HepG2 (cell line): ENCODE data around the gene VEPH1. TPM values are rescaled to one million over a fixed set of nuclear protein-coding genes. Genes with fewer than 3 reads are reported as not detected.

ENCODE experiments used
- ATAC-seq: fragments of 200-7000 bp; cut with Tn5 transposase; 3 replicates; pipeline ENCODE4 v1.9.1; 2020; ENCODE audit warnings: mild to moderate bottlenecking, moderate library complexity
- BruUV-seq: library from RNA; stranded (reverse); fragments of 400-500 nt; replicated peaks from 2 replicates; lab custom pipeline; 2021; lab: Mats Ljungman, UMichigan
- CTCF ChIA-PET: fragments of 300-600 bp; formaldehyde crosslinking; extraction: SDS; loops from one replicate; lab custom pipeline; 2021; ENCODE audit warnings: low total read pairs, inconsistent platforms, low intra/inter-chr PET ratio; lab: Yijun Ruan, JAX
- POLR2A ChIA-PET: fragments of 350-600 bp; sonication (Branson Sonifier 250); formaldehyde crosslinking; loops from one replicate; lab custom pipeline; 2020; ENCODE audit warnings: antibody characterized with exemption, inconsistent platforms; lab: Yijun Ruan, JAX
- DNase-seq: peaks from one replicate; pipeline ENCODE4 v3.0.0-alpha.2; 2015; ENCODE audit warnings: low spot score
- FAIRE-seq: peaks from 3 replicates; lab custom pipeline; 2011; peaks lifted over from hg19 to GRCh38; lab: Jason Lieb, UNC
- H2AFZ ChIP-seq: one replicate; pipeline ENCODE4 v1.6.1; 2011; ENCODE audit warnings: low read length, inconsistent platforms
- H3K27ac ChIP-seq: fragments of 300-600 bp; 3 replicates; pipeline ENCODE4 v1.8.0; 2011; ENCODE audit warnings: mixed run types, mild to moderate bottlenecking, mixed read lengths, low read length, inconsistent platforms; ENCODE audit not compliant: insufficient read depth; ENCODE audit errors: extremely low read length
- H3K27me3 ChIP-seq, 2 experiments: fragments of 200-600 bp in 1 of 2; 2 replicates in 1 of 2; 3 replicates in 1 of 2; pipeline versions ENCODE4 v1.6.0 to v1.8.0; 2011; ENCODE audit warnings: low read length in 2 of 2, mild to moderate bottlenecking in 2 of 2, moderate library complexity in 2 of 2, inconsistent platforms in 1 of 2; ENCODE audit not compliant: insufficient read depth in 2 of 2, control insufficient read depth in 1 of 2
- H3K36me3 ChIP-seq, 2 experiments: fragments of 200-600 bp in 1 of 2; replicated peaks in 1 of 2; 2 replicates in 1 of 2; 3 replicates in 1 of 2; pipeline versions ENCODE4 v1.5.1 to v1.8.0; 2011; ENCODE audit warnings: low read length in 2 of 2, inconsistent platforms in 1 of 2; ENCODE audit not compliant: insufficient read depth in 2 of 2, control insufficient read depth in 1 of 2
- H3K4me1 ChIP-seq: 2 replicates; pipeline ENCODE4 v1.5.1; 2012; ENCODE audit warnings: low read length, inconsistent platforms; ENCODE audit not compliant: insufficient read depth
- H3K4me2 ChIP-seq: 2 replicates; pipeline ENCODE4 v1.6.0; 2011; ENCODE audit warnings: low read depth, low read length, inconsistent platforms
- H3K4me3 ChIP-seq, 3 experiments: fragments of 200-600 bp in 1 of 3; sonication (generic), shearing (Covaris generic) in 1 of 3; replicated peaks in 1 of 3; 2 replicates each; pipeline ENCODE4 v1.5.1; 2011 to 2016; ENCODE audit warnings: low read length in 3 of 3, inconsistent platforms in 2 of 3, low read depth in 2 of 3, mild to moderate bottlenecking in 2 of 3, control low read depth in 1 of 3, mixed read lengths in 1 of 3; ENCODE audit not compliant: insufficient read depth in 1 of 3
- H3K79me2 ChIP-seq: one replicate; pipeline ENCODE4 v1.6.1; 2011; ENCODE audit warnings: low read length, inconsistent platforms; ENCODE audit not compliant: insufficient read depth
- H3K9ac ChIP-seq: 2 replicates; pipeline ENCODE4 v1.6.0; 2011; ENCODE audit warnings: mild to moderate bottlenecking, low read depth, low read length, inconsistent platforms; ENCODE audit not compliant: insufficient read depth
- H3K9me3 ChIP-seq: 2 replicates; pipeline ENCODE4 v1.5.1; 2012; ENCODE audit warnings: mild to moderate bottlenecking, low read length
- H4K20me1 ChIP-seq: 2 replicates; pipeline ENCODE4 v1.6.0; 2011; ENCODE audit warnings: inconsistent platforms, mild to moderate bottlenecking, low read length, moderate library complexity; ENCODE audit not compliant: insufficient read depth
- FIP1L1 ChIP-seq: fragments of 200-400 bp; formaldehyde crosslinking; IDR thresholded peaks from 2 replicates; pipeline ENCODE4 v1.6.1; 2018; ENCODE audit warnings: low read depth, mild to moderate bottlenecking, low read length, moderate library complexity, borderline replicate concordance; ENCODE audit not compliant: insufficient read depth
- FOXO1 ChIP-seq: sonication (generic); formaldehyde crosslinking; IDR thresholded peaks from 2 replicates; pipeline ENCODE4 v1.4.0; 2020; ENCODE audit warnings: missing genetic modification reagents
- GMEB2 ChIP-seq: IDR thresholded peaks from 2 replicates; pipeline ENCODE4 v1.6.1; 2016; ENCODE audit warnings: missing biosample characterization, missing genetic modification reagents, low read depth
- RBFOX2 ChIP-seq: fragments of 200-400 bp; formaldehyde crosslinking; IDR thresholded peaks from 2 replicates; pipeline ENCODE4 v1.6.1; 2017; ENCODE audit warnings: low read depth, mild to moderate bottlenecking, low read length
- TFDP1 ChIP-seq: IDR thresholded peaks from 2 replicates; pipeline ENCODE4 v1.6.1; 2016; ENCODE audit warnings: missing compliant biosample characterization, missing genetic modification reagents, borderline replicate concordance
- ZNF577 ChIP-seq: sonication (generic); formaldehyde crosslinking; IDR thresholded peaks from 2 replicates; pipeline ENCODE4 v1.4.0; 2020; ENCODE audit warnings: mild to moderate bottlenecking, low read depth, missing genetic modification reagents, borderline replicate concordance
- ZNF780A ChIP-seq: sonication (generic); formaldehyde crosslinking; IDR thresholded peaks from 2 replicates; pipeline ENCODE4 v1.8.0; 2022; ENCODE audit warnings: mild to moderate bottlenecking, missing genetic modification reagents, moderate library complexity
- ZNF790 ChIP-seq: sonication (generic); formaldehyde crosslinking; IDR thresholded peaks from 2 replicates; pipeline ENCODE4 v1.8.0; 2022; ENCODE audit warnings: missing genetic modification reagents, mild to moderate bottlenecking, borderline replicate concordance
- WGBS: methylation state at CpG from one replicate; pipeline ENCODE4 v1.1.6; 2017; ENCODE audit warnings: low lambda C conversion rate; 5-methylcytosine and 5-hydroxymethylcytosine counted together
- in situ Hi-C: cut with HindIII; loops from 2 replicates; pipeline ENCODE4 v1.10.0; 2017; ENCODE audit warnings: low pct_unique_long_range_greater_than_20kb; ENCODE audit not compliant: extremely low pct_ligation_motif_present
- intact Hi-C: fragments of 100-400 bp; cut with micrococcal nuclease; formaldehyde crosslinking; loops from one replicate; pipeline ENCODE4 v1.10.0; 2022; ENCODE audit not compliant: unreplicated experiment
- polyA plus RNA-seq, 8 experiments: library from polyadenylated mRNA; depleted of rRNA in 3 of 8; stranded (reverse) in 7 of 8; unstranded in 1 of 8; fragments of >200 nt; fragmentation: Illumina TruSeq in 4 of 8; extraction: Trizol in 4 of 8; gene quantifications; 2 replicates each; pipeline versions ENCODE4 v1.2.1 to v1.2.3, GENCODE V29; 2011 to 2016; ENCODE audit warnings: low read depth in 4 of 8, missing spikeins in 1 of 8, mixed read lengths in 1 of 8; ENCODE audit not compliant: insufficient read depth in 1 of 8
- total RNA-seq, 5 experiments: library from RNA; depleted of rRNA; stranded (reverse); fragments of >200 nt; fragmentation: Illumina TruSeq; extraction: Trizol; gene quantifications; 2 replicates each; pipeline ENCODE4 v1.2.3, GENCODE V29; 2016; ENCODE audit warnings: low read depth in 1 of 5
- TF ChIP-seq, protein P1 (sequence below): sonication (generic); formaldehyde crosslinking; IDR thresholded peaks from 2 replicates; pipeline ENCODE4 v1.5.1; 2020; ENCODE audit warnings: missing genetic modification reagents, mild to moderate bottlenecking, borderline replicate concordance
- TF ChIP-seq, protein P2 (sequence below): sonication (generic); formaldehyde crosslinking; IDR thresholded peaks from 2 replicates; pipeline ENCODE4 v1.8.0; 2022; ENCODE audit warnings: mild to moderate bottlenecking, missing genetic modification reagents, borderline replicate concordance

Gene VEPH1
- total and polyA plus RNA-seq, 2 of the 13 experiments (the other 11 are each of a cell fraction or from before 2014, with no cell fraction given) = not detected

DNA sequence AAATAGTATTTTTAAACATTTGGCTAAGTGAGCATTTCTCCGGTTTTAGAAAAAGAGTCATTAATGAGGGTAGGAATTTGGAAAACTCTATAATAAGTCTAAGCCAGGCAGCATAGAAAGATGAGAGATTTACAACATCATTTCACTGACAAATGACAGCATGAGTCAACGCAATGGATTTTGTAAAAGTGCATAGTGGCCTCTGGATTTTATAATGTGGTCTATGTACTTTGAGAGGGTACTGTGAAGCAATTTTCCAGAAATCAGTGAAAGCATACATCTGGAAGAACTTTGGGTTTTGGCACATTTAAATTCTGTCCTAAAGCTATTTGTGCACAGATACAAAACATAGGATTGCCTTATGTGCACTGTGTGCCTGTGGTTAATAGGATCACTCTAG is 212.4 kb downstream of the VEPH1 start:
- Histone ChIP-seq H3K4me3 (no peak overlapping the region), H2AFZ (no peak overlapping the region), H3K79me2 (no peaks in the 10 kb centered on the region), H3K27me3 (no peaks in the 10 kb centered on the region), H3K4me2 (no peak overlapping the region), H4K20me1 (no peaks in the 10 kb centered on the region), H3K27ac (no peak overlapping the region), H3K9ac (no peak overlapping the region), H3K36me3 (no peaks in the 10 kb centered on the region), H3K9me3 (no peaks in the 10 kb centered on the region), H3K4me1 (no peaks in the 10 kb centered on the region)
- ChIA-PET CTCF (no interaction called here), POLR2A (no interaction called here)
- TF ChIP-seq, protein P1, sequence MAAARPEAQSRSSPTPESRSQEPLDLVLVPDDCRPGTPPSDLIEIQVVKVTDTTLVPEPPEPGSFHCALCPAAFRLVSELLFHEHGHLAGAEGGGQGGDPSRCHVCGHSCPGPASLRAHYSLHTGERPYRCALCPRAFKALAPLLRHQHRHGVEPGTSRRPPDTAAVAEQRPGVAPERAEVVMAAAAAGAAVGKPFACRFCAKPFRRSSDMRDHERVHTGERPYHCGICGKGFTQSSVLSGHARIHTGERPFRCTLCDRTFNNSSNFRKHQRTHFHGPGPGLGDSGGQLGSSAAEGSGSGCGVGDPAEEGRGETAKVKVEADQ (CRISPR knock-in tag) = no peak
- TF ChIP-seq ZNF790 (no peak), ZNF780A (CRISPR knock-in tag) (no peak), FOXO1 (CRISPR knock-in tag) (no peak), RBFOX2 (no peak), TFDP1 (CRISPR knock-in tag) (no peak), FIP1L1 (no peak), GMEB2 (CRISPR knock-in tag) (no peak), ZNF577 (no peak)
- TF ChIP-seq, protein P2, sequence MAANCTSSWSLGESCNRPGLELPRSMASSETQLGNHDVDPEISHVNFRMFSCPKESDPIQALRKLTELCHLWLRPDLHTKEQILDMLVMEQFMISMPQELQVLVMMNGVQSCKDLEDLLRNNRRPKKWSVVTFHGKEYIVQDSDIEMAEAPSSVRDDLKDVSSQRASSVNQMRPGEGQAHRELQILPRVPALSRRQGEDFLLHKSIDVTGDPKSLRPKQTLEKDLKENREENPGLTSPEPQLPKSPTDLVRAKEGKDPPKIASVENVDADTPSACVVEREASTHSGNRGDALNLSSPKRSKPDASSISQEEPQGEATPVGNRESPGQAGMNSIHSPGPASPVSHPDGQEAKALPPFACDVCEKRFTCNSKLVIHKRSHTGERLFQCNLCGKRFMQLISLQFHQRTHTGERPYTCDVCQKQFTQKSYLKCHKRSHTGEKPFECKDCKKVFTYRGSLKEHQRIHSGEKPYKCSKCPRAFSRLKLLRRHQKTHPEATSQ (CRISPR knock-in tag) = no peak
- no peak for ATAC-seq
- no peak for DNase-seq
- intact Hi-C loops (loop anchor here (5.0 kb wide), 1 partner anchor 1808 kb away; no protein-coding TSS in a partner anchor), in situ Hi-C loops (no loop called here)
- 0% methylated on average over 2 of the region's 2 CpGs for WGBS
- FAIRE-seq = no peak
- BruUV-seq = no TSS peak
